T-helper 1 cell (primary cell): Measurements from ENCODE around the gene CLASP1.

ENCODE experiments used
- DNase-seq, 5 donors: peaks; one replicate each; pipeline ENCODE4 v3.0.0-alpha.2; 2012 to 2020

CLASP1 gene

GRCh38 chr2:121536347-121536746, 112.9 kb downstream of the CLASP1 start:
- no peak for DNase-seq

- DNase-seq = no peak
Measured at GRCh38 chr2:121534007-121534406, 115.3 kb downstream of the CLASP1 start.

- no peak for DNase-seq
Measured at GRCh38 chr2:121532894-121533293, 116.4 kb downstream of the CLASP1 start.

- DNase-seq = no peak
Measured at GRCh38 chr2:121532347-121532766, 116.9 kb downstream of the CLASP1 start.

- DNase-seq = peak in 4 of 5 donors; percentile 69 to 82 (median 76)
Measured at GRCh38 chr2:121530212-121530705, 119.0 kb downstream of the CLASP1 start.

- DNase-seq = peak in 1 of 5 donors; percentile 23
Measured at GRCh38 chr2:121529439-121530211, 119.6 kb downstream of the CLASP1 start.

- DNase-seq = peak in 1 of 5 donors; percentile 47
Measured at GRCh38 chr2:121527009-121527682, 122.1 kb downstream of the CLASP1 start.

GRCh38 chr2:121524685-121525425, 124.4 kb downstream of the CLASP1 start:
- no peak for DNase-seq

GRCh38 chr2:121521359-121521758, 127.9 kb downstream of the CLASP1 start:
- DNase-seq = no peak

GRCh38 chr2:121520641-121520994, 128.6 kb downstream of the CLASP1 start:
- no peak for DNase-seq

- no peak for DNase-seq
Measured at GRCh38 chr2:121519732-121520640, 129.3 kb downstream of the CLASP1 start.

- no peak for DNase-seq
Measured at GRCh38 chr2:121519153-121519552, 130.1 kb downstream of the CLASP1 start.

- peak in 1 of 5 donors; percentile 9 for DNase-seq
Measured at GRCh38 chr2:121513597-121514333, 135.5 kb downstream of the CLASP1 start.

- DNase-seq = no peak
Measured at GRCh38 chr2:121510857-121511256, 138.4 kb downstream of the CLASP1 start.

GRCh38 chr2:121506621-121507020, 142.6 kb downstream of the CLASP1 start:
- DNase-seq = no peak

GRCh38 chr2:121505986-121506586, 143.2 kb downstream of the CLASP1 start:
- no peak for DNase-seq

GRCh38 chr2:121505005-121505404, 144.3 kb downstream of the CLASP1 start:
- DNase-seq = no peak

GRCh38 chr2:121504316-121504715, 144.9 kb downstream of the CLASP1 start:
- DNase-seq = no peak

GRCh38 chr2:121502781-121503180, 146.5 kb downstream of the CLASP1 start:
- DNase-seq = no peak

- DNase-seq = no peak
Measured at GRCh38 chr2:121502246-121502645, 147.0 kb downstream of the CLASP1 start.

GRCh38 chr2:121501554-121501953, 147.7 kb downstream of the CLASP1 start:
- no peak for DNase-seq
